ENCODE measurements around the gene ANKHD1. TPM values are rescaled to one million over a fixed set of nuclear protein-coding genes. Genes with fewer than 3 reads are reported as not detected.
"Not testable (repeated sequence)": the region's sequence is repeated elsewhere in the genome, so short reads cannot be mapped to it uniquely, and the experiment has no call there.

The ANKHD1 gene
- total and polyA plus RNA-seq, 11 donors: 41.4 to 78.8 (median 58.1) TPM

DNA sequence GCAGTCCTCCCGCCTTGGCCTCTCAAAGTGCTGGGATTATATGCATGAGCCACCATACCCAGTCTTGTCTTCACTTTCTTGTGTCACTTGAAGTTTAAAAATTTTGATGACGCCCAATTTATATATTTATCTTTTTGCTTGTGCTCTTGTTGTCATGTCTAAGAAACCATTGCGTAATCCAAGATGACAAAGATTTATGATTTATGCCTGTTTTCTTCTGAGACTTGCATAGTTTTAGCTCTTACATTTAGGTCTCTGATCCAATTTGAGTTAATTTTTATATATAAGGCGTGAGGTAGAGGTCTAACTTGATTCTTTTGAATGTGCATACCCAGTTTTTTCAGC lies 18.6 kb downstream of the ANKHD1 start:
- WGBS, 4 donors: 92 to 97% (median 97%) methylated on average over 4 of the region's 4 CpGs
- no peak for TF ChIP-seq POLR2A (IDR thresholded peaks at IDR 0.05)
- TF ChIP-seq, protein P1, sequence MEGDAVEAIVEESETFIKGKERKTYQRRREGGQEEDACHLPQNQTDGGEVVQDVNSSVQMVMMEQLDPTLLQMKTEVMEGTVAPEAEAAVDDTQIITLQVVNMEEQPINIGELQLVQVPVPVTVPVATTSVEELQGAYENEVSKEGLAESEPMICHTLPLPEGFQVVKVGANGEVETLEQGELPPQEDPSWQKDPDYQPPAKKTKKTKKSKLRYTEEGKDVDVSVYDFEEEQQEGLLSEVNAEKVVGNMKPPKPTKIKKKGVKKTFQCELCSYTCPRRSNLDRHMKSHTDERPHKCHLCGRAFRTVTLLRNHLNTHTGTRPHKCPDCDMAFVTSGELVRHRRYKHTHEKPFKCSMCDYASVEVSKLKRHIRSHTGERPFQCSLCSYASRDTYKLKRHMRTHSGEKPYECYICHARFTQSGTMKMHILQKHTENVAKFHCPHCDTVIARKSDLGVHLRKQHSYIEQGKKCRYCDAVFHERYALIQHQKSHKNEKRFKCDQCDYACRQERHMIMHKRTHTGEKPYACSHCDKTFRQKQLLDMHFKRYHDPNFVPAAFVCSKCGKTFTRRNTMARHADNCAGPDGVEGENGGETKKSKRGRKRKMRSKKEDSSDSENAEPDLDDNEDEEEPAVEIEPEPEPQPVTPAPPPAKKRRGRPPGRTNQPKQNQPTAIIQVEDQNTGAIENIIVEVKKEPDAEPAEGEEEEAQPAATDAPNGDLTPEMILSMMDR (IDR thresholded peaks at IDR 0.05): no peak
- intact Hi-C loops (cut with DNase I): no loop called here
- no peak for ATAC-seq
- peaks cover 0 to 40% (median 16%) of the 10 kb centered on the region in 12 donors for H3K4me1 ChIP-seq
- H3K9me3 ChIP-seq: no peaks in the 10 kb centered on the region
- H3K27ac ChIP-seq: no peak overlapping the region
- no peak overlapping the region for H3K4me3 ChIP-seq
- no peak for DNase-seq
- H3K36me3 ChIP-seq: peaks cover 0 to 9% (median 0%) of the 10 kb centered on the region in 9 donors
- H3K27me3 ChIP-seq: no peaks in the 10 kb centered on the region

DNA sequence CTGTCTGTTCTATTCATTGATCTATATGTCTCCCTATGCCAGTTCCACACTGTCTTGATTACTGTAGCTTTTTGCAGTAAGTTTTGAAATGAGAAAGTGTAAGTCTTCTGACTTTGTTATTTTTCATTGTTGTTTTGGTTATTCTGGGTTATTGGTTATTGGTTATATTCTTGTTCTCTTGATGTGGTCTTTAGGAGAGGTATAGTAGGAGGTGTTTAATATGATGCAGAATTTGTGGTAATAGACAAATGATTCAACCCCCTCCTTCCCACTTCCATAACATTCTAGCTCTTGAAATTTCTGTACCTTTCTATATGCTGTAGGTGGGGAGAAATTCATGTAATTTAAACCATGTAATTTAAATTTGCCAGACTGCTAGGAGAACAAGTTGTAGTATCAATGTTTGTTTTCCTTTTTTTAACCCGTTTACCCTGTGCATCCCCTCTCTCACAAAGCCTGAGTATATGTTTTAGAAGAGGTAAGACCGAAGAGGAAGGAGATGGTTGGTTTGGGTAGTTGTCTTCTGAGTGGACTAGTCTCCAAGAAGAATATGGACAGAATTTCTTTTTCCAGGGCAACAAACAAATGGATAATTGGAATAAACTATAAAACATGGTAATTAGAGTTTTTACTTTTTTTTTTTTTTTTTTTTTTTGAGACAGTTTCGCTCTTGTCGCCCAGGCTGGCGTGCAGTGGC lies 19.2 kb downstream of the ANKHD1 start:
- Histone ChIP-seq H3K4me3 (no peak overlapping the region), H3K27me3 (no peaks in the 10 kb centered on the region), H3K4me1 (peaks cover 0 to 40% (median 17%) of the 10 kb centered on the region in 12 donors), H3K9me3 (no peaks in the 10 kb centered on the region), H3K36me3 (peaks cover 0 to 6% (median 0%) of the 10 kb centered on the region in 9 donors), H3K27ac (no peak overlapping the region)
- 87 to 91% (median 90%) methylated on average over 5 of the region's 5 CpGs for WGBS, 4 donors
- no peak for DNase-seq
- ATAC-seq: no peak
- intact Hi-C loops (cut with DNase I): no loop called here
- TF ChIP-seq, protein P1 (IDR thresholded peaks at IDR 0.05): no peak
- TF ChIP-seq POLR2A (IDR thresholded peaks at IDR 0.05): no peak

DNA sequence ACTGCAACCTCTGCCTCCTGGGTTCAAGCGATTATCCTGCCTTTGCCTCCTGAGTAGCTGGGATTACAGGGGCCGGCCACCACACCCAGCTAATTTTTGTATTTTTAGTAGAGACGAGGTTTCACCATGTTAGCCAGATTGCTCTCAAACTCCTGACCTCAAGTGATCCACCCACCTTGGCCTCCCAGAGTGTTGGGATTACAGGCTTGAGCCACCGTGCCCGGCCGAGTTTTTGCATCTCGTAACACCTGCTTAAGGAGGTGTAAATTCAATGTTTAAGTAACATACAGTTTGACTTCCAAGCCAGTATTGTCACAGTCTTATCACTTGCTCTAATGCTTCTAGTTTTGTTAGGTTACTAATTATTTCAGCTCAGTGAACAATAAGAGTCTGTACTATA lies 19.7 kb downstream of the ANKHD1 start:
- peaks cover 0 to 41% (median 17%) of the 10 kb centered on the region in 12 donors for H3K4me1 ChIP-seq
- not testable (repeated sequence) for DNase-seq, ATAC-seq

DNA sequence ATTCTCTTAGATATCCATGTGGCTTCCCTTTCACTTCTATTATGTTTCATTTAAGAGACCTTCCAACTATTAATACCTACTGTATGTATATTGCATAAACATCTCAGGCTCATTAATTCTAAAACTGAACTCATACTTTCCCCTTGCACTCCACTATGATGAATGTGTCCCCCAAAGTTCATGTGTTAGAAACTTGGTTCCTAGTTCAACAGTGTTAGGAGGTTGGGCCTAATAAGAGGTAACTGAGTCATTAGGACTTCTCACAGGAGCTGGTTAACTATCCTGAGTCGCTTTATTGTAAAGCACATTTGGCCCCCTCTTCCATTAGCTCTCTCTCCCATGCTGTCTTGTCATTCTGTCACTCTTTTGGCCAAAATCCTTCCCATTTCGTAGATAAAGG lies 22.0 kb downstream of the ANKHD1 start:
- intact Hi-C loops (cut with DNase I): no loop called here
- TF ChIP-seq, protein P1 (IDR thresholded peaks at IDR 0.05): no peak
- no peak for TF ChIP-seq POLR2A (IDR thresholded peaks at IDR 0.05)
- DNase-seq (no peak), ATAC-seq (no peak)
- Histone ChIP-seq H3K4me1 (peaks cover 0 to 40% (median 17%) of the 10 kb centered on the region in 12 donors), H3K4me3 (no peak overlapping the region), H3K36me3 (no peaks in the 10 kb centered on the region), H3K9me3 (no peaks in the 10 kb centered on the region), H3K27ac (no peak overlapping the region), H3K27me3 (no peaks in the 10 kb centered on the region)
- 87 to 96% (median 93%) methylated on average over 2 of the region's 2 CpGs for WGBS, 4 donors

More for the DNA sequence above, 19.7 kb downstream of the ANKHD1 start:
- intact Hi-C loops (cut with DNase I); H3K27ac ChIP-seq; H3K4me3 ChIP-seq; H3K27me3 ChIP-seq; H3K36me3 ChIP-seq; H3K9me3 ChIP-seq: not testable (repeated sequence)
- 74 to 83% (median 78%) methylated on average over 7 of the region's 7 CpGs for WGBS, 4 donors

DNA sequence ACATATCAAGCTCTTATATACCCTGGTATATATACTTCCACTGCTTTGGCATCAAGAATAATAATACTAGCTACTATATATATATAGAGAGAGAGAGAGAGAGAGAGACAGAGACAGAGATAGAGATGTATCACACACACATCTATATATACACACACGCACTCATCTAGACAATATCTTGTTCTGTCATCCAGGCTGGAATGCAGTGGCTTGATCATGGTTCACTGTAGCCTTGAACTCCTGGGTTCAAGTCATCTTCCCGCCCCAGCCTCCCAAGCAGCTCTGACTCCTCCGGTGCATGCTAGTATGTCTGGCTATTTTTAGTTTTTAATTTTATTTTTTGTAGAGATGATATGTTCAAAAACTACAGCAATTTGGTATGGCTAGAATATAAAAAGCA lies 22.5 kb downstream of the ANKHD1 start:
- DNase-seq: no peak
- TF ChIP-seq POLR2A (IDR thresholded peaks at IDR 0.05): no peak
- TF ChIP-seq, protein P1 (IDR thresholded peaks at IDR 0.05): no peak
- intact Hi-C loops (cut with DNase I): no loop called here
- no peak overlapping the region for H3K27ac ChIP-seq
- H3K36me3 ChIP-seq: no peaks in the 10 kb centered on the region
- no peak for ATAC-seq
- H3K9me3 ChIP-seq: no peaks in the 10 kb centered on the region
- whole genome bisulfite sequencing, 4 donors: 51 to 69% (median 65%) methylated on average over 3 of the region's 3 CpGs
- no peak overlapping the region for H3K4me3 ChIP-seq
- peaks cover 0 to 36% (median 17%) of the 10 kb centered on the region in 12 donors for H3K4me1 ChIP-seq
- H3K27me3 ChIP-seq: no peaks in the 10 kb centered on the region

DNA sequence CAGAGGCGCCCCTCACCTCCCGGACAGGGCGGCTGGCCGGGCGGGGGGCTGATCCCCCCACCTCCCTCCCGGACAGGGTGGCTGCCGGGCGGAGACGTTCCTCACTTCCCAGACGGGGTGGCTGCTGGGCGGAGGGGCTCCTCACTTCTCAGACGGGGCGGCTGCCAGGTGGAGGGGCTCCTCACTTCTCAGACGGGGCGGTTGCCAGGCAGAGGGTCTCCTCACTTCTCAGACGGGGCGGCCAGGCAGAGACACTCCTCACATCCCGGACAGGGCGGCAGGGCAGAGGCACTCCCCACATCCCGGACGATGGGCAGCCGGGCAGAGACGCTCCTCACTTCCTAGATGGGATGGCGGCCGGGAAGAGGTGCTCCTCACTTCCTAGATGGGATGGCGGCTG lies 26.1 kb downstream of the ANKHD1 start:
- H3K4me3 ChIP-seq; intact Hi-C loops (cut with DNase I); ATAC-seq; H3K9me3 ChIP-seq; DNase-seq; H3K27ac ChIP-seq; H3K27me3 ChIP-seq; H3K36me3 ChIP-seq: not testable (repeated sequence)
- peaks cover 0 to 34% (median 14%) of the 10 kb centered on the region in 12 donors for H3K4me1 ChIP-seq
- 92 to 99% (median 93%) methylated on average over 15 to 23 of the region's 26 CpGs for WGBS, 4 donors

All from heart left ventricle (tissue), 16 donors.